ENCODE results near the gene MLH1.
A peak's percentile ranks its signal among the peaks of the same experiment; 100 is the strongest.
"Not testable (repeated sequence)": the region's sequence is repeated elsewhere in the genome, so short reads cannot be mapped to it uniquely, and the experiment has no call there.

MLH1 gene

DNA sequence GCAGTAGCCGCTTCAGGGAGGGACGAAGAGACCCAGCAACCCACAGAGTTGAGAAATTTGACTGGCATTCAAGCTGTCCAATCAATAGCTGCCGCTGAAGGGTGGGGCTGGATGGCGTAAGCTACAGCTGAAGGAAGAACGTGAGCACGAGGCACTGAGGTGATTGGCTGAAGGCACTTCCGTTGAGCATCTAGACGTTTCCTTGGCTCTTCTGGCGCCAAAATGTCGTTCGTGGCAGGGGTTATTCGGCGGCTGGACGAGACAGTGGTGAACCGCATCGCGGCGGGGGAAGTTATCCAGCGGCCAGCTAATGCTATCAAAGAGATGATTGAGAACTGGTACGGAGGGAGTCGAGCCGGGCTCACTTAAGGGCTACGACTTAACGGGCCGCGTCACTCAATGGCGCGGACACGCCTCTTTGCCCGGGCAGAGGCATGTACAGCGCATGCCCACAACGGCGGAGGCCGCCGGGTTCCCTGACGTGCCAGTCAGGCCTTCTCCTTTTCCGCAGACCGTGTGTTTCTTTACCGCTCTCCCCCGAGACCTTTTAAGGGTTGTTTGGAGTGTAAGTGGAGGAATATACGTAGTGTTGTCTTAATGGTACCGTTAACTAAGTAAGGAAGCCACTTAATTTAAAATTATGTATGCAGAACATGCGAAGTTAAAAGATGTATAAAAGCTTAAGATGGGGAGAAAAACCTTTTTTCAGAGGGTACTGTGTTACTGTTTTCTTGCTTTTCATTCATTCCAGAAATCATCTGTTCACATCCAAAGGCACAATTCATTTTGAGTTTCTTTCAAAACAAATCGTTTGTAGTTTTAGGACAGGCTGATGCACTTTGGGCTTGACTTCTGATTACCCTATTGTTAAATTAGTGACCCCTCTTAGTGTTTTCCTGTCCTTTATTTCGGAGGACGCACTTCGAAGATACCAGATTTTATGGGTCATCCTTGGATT is at the start of gene MLH1:
Gene MLH1, plus strand, starts transcription at position 193 of the 958 bp plus-strand sequence. Its CDS starts 30 bp downstream, at position 223.
- DNase-seq, result peak; percentile 98

DNA sequence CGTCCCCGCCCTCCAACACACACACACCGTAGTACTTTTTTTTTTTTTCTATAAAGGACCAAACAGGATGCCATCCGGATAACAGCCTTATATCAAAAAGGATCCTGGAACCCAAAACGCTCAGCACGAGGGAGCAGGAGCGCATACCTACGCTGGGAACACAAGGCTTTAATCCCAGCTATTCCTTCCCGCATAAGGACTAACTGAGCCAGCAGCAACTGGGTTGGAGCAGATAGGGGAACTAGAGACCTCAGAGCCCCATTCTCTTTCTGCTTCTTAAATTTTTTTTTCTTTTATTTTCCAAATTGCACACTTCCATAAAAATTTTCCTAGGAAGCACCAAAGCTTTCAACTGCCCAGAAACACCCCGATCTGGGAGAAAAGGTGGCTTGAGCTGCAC is 49.7 kb upstream of the MLH1 start:
- DNase-seq, result no peak

DNA sequence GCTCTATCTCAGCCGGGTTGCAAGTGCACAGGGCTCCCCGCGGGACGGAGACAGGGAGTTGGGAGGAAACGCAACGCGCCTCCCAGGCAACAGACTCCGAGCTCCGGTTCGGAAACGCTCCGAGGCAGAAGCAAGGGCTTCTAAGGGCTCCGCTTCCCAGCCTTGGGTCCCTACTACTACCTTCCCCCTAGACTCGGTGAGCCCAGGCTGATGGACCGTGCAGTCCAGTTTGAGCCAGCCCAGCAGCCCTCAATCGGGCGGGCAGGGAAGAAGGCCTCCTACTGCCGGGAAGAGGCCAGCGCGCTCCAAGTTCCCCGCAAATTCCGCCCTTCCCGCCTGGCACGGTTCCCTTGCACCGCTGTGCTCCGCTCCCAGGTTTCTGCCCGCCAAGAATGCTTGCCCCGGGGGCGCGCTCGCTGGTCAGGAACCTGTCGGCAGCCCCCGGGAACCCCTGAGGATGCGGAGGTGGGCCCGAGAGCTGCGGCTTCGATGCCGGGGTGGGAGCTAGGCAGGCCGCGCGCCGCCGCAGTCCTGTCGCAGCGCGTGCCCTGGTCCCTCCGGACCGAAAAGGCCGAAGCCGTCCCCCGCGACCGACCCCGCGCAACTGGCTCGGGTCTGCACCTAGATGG is 49.2 kb upstream of the MLH1 start:
- DNase-seq, result peak; percentile 88

DNA sequence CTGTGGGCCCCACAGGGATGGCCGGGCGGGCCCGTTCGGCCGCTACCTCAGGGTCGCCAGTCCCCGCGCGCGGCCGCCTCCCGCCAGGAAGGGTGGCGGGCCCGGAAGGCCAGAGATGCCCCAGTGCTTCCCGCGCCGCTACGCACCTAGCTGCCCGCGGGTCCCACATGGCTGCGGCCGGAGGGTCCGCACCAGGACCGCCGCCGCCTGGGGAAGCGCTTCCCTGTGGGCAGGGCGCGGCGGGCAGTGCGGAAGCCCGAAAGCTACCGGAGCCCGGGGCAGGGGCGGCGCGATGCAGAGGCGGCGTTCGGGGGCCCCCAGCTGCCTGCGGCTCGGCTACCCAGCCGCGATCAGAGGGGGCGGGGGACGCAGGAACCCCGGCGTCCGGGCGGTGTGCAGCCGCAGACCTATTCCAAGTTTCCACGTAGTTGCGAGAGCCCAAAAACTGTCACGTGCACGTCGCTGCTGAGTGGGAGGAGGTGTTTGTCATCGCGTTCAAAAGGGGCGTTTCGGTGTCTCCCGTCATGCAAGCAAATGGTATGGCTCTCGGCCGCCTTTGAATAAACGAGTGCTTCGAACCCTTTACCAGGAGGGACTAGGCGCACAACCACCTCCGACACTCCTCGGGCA is 48.6 kb upstream of the MLH1 start, which contains the start of gene TRANK1:
Gene TRANK1, minus strand, starts transcription at position 414 of the 630 bp plus-strand sequence. Its CDS starts 245 bp downstream, at position 169.
- DNase-seq, result peak; percentile 76

DNA sequence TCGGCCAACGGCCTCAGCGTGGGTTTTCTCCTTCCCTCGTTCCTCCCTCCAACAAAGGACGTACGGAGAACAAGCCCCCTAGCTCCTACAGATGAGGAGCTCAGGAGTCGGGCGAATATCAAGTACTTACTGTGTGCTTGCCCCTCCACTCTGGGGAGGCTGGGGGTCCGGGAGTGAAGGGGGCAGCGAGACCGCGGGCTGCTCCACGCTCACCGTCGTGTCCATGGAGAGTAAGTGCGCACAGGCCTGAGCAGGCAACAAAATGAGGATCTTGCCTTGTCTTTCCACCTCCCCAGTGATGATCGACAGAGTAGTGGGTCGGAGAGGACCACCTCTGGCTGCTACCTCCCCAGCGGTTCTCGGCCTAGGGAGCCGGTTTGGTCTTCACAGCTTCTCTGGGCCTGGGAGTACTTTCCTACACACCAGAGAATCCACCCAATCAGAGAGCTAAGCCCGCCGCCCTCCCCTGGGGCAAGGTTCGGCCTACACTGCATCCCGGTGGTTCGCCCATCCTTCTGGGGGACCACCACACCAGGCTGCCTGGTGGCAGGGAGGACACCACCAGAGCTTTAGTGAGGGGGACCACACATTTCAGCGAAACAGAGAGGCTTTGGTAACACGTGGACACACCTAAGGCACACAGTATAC is 47.9 kb upstream of the MLH1 start:
- DNase-seq, result no peak

DNA sequence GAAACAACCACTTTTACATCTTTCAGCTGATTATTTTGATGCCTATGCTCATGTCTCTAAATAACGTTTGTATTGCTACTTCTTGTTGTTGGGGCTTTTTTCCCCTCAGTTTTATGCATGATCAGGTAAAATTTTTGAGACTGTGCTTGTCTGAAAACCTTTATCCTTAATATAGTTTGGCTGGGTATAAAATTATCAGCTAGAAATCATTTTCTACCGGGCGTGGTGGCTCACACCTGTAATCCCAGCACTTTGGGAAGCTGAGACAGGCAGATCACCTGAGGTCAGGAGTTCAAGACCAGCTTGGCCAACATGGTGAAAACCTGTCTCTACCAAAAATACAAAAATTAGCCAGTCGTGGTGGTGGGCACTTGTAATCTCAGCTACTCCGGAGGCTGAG is 45.5 kb upstream of the MLH1 start:
- DNase-seq, result not testable (repeated sequence)

DNA sequence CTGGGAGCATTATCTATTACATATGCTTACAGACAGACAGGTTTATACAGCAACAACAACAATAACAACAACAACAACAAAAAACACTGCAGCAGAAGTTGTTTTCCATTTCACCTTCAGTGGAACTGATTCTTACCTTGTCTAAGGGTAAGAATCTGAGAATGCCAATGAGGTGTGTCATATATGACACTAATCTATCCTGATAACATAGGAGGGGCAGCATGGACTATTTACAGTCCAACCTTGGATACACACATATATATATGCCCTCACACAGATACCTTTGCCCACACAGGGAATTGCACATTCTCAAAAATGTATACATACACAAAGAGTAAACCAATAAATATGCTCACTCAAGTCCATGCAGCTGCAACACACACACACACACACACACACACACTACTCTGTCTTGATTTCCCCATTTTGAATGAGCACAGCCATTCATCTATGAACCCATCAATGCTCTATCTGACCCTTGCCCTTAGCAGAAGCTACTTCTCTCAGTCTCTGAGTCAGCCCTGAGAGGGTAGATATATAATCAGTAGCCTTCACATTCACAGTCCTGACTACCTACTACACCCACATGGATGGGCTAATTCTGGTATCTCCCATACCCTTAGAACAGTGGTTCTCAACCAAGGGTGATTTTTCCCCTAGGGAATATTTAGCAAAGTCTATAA is 38.7 kb upstream of the MLH1 start:
- no peak for DNase-seq

DNA sequence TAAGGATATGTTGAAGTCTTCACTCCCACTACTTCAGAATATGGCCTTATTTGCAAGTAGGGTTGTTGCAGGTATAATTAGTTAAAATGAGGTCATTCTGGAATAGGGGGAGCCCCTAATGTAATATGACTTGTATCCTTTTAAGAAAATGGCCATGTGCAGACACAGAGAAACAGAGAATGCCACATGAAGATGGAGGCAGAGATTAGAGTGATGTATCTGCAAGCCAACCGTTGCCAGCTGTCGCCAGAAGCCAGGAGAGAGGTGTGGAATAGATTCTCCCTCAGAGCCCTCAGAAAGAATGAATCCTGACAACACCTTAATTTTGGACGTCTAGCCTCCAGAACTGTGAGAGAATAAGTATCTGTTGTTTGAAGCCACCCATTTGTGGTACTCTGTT is 37.2 kb upstream of the MLH1 start:
- DNase-seq, result no peak

DNA sequence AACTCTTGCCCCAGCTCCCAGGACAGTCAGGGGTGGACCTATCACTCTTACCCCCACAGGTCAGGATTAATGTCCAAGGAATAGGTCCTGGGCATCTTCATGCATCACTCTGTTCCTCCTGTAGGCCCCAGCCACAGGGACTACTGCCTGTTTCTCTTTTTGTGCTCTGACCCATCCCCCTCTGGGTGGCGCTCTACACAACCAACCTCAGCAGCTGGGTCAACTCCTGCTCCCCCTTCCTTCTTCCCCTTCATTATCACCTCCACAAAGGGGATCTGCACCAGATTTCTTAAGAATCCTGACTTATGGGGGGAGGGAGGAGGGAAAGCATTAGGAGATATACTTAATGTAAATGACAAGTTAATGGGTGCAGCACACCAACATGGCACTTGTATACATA is 36.3 kb upstream of the MLH1 start:
- DNase-seq, result no peak

DNA sequence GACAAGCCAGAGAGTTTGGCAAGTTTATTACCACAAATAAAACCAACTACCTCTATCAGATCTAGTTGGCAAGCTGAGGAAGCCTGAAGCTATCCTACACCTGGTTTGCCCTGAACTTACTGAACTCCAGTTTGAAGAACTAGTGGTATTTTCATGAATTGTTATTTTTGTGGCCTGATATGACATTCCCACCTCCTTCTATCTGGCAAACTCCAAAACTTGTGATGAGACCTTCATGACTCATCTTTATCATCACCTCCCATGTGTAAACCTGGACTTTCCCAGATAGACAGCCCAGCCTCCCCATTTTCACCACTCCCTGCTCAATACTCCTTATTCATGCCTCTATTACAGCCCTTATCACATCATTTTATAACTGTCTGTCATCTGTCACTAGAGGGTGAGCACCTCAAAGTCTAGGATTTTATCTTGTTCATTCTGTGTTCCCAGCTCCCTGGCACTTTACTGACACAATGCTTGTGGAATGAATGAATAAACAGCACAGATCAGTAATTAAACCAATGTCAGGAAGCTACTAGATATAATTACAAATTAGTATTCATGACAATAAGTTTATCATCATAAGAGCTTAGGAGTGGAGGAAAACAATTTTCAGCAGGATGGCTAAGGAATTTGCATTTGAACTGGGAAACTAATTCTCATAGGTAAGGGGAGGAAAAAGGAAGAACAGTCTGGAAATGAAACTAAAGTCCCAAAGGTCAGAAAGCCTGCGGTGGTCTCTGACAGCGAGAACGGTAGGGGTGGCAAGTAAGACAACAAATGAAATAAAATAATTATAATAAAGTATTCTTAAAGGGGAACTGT is 35.2 kb upstream of the MLH1 start:
- no peak for DNase-seq

DNA sequence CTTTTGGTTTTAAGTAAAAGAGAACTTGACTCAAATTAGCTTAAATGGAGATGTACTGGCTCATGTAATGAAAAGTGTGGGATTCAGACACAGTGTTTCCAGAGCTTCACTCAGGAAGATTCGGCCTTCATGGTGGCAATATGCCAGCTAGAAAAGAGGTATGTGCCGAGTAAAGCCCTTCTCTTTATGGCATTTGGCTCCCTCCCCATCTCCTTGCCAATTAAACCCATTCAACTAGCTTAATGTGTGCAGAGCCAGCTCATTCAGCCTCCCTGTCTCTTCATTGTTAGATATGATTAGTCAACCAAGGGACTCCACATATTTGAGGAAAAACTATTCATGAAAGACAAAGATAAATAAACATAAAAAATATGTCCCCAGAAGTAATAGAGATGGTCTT is 33.5 kb upstream of the MLH1 start:
- DNase-seq, result no peak

DNA sequence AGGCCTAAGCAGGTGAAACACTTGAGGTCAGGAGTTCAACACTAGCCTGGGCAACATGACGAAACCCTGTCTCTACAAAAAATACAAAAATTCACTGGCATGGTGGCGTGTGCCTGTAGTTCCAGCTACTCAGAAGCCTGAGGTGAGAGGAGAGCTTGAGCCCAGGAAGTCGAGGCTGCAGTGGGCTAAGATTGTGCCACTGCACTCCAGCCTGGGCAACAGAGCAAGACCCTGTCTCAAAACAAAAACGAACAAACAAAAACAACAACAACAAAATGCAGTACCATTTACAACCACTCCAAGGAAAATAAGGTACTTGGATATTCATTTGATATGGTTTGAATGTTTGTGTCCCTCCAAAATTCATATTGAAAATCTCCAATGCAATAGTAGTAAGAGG is 32.8 kb upstream of the MLH1 start:
- DNase-seq, result no peak

DNA sequence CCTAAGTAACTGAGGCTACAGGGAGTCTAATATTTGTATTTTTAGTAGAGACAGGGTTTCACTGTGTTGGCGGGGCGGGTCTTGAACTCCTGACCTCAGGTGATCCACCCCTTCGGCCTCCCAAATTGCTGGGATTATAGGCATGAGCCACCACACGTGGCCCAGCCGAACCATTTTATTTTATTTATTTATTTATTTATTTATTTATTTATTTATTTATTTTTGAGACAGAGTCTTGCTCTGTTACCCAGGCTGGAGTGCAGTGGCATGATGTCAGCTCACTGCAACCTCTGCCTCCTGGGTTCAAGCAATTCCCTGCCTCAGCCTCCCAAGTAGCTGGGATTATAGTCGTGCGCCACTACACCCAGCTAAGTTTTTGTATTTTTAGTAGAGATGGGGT is 30.3 kb upstream of the MLH1 start:
- DNase-seq, result not testable (repeated sequence)

DNA sequence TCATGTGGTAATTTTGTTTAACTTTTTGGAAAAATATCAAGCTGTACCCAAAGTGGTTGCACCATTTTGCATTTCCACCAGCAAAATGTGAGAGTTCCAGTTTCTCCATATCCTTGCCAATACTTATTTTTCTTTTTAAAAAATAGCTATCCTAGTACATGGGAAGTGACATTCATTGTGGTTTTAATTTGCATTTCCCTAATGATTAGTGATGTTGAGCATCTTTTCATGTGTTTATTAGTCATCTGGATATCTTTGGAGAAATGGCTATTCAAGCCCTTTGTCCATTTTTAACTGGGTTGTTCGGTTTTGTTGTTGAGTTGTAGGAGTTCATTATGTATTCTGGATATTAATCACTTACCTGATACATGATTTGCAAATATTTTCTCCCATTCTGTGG is 29.0 kb upstream of the MLH1 start:
- no peak for DNase-seq

DNA sequence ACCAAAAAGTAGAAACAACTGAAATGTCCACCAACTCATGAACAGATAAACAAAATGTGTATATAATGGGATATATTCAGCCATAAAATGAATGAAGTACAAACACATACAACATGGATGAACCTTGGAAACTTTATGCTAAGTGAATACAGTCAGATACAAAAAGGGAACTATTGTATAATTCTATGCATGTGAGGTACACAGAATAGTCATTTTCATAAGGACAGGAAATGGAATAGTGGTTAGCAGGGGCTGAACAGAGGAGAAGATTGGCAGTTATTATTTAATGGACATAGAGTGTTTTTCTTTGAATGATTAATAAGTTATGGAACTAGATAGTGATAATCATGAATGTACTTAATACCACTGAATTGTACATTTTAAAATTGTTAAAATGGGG is 28.5 kb upstream of the MLH1 start:
- no peak for DNase-seq

DNA sequence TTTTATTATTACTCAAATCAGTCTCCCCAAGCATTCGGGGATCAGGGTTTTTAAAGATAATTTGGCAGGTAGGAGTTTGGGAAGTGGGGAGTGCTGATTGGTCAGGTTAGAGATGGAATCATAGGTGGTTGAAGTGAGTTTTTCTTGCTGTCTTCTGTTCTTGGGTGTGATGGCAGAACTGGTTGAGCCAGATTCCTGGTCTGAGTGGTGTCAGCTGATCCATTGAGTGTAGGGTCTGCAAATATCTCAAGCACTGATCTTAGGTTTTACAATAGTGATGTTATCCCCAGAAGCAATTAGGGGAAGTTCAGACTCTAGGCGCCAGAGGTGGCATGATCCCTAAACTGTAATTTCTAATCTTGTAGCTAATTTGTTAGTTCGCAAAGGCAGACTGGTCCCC is 27.9 kb upstream of the MLH1 start:
- no peak for DNase-seq

DNA sequence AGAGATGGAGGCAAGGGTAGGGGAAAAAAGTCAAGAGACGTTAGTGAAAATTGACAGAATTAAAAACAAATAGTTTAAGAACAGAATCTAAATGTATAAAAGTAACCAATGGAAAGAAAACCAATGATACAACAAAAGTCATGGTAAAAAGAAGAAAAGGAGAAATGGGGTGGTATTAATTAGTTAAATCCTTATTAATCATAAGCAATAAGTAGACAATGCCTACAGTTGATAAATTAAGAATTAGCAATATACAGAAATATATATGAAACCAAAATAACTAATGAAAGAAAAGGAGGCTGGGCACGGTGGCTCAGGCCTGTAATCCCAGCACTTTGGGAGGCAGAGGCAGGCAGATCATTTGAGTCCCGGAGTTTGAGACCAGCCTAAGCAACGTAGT is 24.2 kb upstream of the MLH1 start:
- DNase-seq, result no peak

DNA sequence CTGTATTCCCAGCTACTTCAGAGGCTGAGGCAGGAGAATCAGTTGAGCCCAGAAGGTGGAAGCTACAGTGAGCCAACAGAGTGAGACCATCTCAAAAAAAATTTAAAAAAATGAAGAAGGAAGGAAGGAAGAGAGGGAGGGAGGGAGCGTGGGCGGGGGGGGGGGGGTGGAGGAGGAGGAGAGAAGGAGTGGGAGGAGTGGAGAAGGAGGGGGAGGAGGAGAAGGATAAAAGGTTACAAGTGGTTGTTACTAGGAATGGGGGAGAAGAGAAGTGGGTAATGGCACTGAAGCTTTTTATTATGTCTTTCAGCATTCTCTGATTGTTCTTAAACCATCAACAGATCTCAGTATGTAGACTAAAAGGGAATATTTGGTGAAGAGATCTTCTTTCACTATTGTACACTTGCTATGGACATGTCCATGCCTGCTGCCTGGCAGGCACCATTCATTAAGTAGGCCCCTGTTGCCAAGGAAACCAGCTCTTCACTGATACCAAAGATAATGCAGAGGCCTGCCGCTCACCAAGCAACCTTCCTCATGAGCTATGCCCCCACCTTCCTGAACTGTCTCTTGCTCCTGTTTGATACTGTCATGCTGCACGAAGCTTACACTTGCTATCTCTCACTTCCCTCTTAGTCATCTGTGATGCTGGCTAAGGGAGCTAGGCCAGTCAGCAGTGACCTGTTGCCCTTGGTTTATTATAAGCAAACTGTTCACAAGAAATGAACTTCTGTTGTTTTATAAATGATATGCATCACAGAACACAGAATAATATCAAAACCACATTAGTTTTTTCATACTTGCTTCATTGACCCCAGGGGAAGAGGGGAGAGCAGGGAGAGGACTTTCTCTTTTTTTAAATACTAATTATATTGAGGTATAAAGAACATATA is 23.5 kb upstream of the MLH1 start:
- no peak for DNase-seq

DNA sequence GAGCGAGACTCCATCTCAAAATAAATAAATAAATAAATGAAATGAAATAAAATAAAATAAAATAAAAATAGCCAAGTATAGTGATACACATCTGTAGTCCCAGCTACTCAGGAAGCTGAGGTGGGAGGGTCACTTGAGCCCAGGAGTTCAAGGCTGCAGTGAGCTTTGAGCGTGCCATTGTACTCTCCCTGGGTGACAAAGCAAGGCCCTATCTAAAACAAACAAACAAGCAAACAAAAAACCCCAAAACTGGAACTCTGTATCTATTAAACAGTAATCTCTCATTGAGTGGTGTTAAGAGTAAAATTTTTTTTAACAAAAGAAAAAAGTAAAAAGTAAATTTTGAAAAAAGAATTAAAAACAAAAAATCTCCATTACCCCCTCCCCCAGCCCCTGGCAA is 21.2 kb upstream of the MLH1 start:
- DNase-seq, result no peak

DNA sequence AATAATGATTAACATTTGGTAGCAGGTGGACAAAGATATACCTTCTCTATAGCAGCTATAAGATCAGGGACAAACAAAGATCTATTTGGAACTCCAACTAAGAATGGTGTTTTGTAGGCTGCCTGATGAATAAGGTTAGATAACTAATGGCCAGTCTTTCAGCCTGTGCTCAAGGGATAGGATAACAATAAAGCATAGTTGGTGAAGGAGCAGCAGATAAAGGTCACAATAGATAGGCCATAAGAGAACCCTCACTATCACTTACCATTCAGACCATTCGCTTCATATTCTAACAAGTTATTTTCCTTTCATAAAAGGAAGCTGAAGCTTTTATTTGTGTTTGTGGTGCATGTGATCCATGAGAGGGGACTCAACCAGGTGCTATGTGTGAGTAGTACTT is 20.2 kb upstream of the MLH1 start:
- DNase-seq, result no peak

DNA sequence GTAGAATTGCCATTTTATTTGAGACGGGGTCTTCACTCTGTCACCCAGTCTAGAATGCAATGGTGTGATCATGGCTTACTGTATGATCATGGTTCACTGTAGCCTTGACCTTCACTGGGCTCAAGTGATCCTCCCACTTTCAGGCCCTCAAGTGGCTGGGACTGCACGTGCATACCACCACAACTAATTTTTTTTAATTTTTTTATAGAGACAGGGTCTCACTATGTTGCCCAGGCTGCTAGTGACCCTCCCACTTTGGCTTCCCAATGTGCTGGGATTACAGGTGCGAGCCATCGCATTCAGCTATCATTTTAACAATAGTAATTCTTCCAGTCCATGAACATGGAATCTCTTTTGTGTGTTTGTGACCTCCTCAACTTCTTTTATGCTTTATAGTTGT is 12.3 kb upstream of the MLH1 start:
- DNase-seq, result no peak

Measured in right forelimb (tissue), 1 donor.